GM10266 (cell line): ENCODE measurements around the gene ALPP.
A peak's percentile ranks its signal among the peaks of the same experiment; 100 is the strongest.
"Not testable (repeated sequence)": the region's sequence is repeated elsewhere in the genome, so short reads cannot be mapped to it uniquely, and the experiment has no call there.

ENCODE experiments used
- DNase-seq: peaks from one replicate; pipeline ENCODE4 v3.0.0; 2012; ENCODE audit errors: extremely low spot score
- TF ChIP-seq, protein P1 (sequence below): IDR thresholded peaks from 2 replicates; pipeline ENCODE4 v1.5.1; 2012; ENCODE audit warnings: mild to moderate bottlenecking, low read depth; ENCODE audit not compliant: control insufficient read depth, insufficient read depth; ENCODE audit errors: missing control alignments

ALPP gene

DNA sequence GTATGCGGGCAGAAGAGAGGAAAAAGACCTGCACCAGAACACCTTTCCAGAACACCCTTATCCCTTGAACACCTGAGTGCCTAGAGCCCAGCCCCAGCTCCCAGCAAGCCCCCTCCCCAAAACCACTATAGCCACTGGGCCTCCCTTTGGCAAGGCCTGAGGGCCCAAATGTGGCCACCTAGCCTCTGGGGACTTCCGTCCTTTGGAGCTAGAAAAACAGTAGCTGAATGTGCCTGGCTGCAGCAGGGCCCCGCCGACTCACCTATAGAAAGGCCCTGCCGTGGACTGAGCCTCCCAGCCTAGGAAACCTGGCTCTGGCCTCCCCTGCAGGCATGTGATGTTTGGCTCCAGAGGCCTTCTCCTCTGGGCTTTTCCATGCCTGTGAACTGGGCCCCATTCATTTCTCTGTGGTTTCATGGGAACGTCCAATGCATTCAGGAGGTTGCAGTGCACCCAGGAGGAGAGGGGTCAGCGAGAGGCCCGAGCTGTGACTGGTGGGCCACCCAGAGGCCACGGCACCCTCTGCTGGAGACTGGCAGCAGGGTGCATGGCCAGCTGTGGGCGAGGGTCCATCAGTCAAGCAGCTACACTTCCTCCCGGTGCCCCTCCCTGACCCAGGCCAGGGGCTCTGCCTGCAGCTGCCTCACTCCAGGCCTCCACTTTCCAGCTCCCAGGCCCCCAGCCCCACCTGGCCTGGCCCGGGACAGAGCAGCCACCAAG is 15.3 kb upstream of the ALPP start:
- not testable (repeated sequence) for DNase-seq
- TF ChIP-seq, protein P1, sequence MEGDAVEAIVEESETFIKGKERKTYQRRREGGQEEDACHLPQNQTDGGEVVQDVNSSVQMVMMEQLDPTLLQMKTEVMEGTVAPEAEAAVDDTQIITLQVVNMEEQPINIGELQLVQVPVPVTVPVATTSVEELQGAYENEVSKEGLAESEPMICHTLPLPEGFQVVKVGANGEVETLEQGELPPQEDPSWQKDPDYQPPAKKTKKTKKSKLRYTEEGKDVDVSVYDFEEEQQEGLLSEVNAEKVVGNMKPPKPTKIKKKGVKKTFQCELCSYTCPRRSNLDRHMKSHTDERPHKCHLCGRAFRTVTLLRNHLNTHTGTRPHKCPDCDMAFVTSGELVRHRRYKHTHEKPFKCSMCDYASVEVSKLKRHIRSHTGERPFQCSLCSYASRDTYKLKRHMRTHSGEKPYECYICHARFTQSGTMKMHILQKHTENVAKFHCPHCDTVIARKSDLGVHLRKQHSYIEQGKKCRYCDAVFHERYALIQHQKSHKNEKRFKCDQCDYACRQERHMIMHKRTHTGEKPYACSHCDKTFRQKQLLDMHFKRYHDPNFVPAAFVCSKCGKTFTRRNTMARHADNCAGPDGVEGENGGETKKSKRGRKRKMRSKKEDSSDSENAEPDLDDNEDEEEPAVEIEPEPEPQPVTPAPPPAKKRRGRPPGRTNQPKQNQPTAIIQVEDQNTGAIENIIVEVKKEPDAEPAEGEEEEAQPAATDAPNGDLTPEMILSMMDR, result peak; percentile 19

DNA sequence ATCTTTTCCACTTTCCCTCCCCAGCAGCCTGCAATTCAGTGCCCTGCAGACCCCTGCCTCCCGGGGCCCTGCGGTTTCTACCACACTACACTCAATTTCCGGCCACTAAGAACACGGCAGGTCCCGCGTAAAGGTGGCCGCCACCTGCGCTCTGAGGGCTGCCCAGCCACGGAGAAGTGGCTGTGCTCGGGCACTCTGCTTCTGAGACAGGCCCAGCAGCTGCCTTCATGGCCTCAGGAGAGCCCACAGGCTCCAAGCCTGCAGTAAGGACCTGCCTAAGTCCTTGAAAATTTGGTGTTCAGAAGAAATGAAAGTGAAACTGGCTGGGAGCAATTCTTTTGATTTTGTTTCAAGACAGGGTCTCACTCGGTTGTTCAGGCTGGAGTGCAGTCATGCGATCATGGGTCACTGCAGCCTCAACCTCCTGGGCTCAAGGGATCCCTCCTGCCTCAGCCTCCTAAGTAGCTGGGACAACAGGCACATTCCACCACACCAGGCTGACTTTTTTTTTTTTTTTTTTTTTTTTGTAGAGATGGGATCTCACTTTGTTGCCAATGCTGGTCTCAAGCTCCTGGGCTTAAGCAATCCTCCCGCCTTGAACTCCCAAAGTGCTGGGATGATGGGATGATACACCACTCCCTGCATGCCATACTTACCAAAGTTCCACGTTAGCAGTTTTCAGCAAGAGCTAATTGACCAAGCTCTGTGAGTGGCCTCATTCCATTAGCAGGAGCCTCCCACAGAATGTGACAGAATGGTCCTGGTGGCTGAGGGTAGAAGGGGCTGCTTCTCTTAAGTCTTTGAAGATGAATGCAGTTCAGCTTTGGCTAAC is 14.6 kb upstream of the ALPP start:
- peak; percentile 63 for DNase-seq
- TF ChIP-seq, protein P1, result no peak

DNA sequence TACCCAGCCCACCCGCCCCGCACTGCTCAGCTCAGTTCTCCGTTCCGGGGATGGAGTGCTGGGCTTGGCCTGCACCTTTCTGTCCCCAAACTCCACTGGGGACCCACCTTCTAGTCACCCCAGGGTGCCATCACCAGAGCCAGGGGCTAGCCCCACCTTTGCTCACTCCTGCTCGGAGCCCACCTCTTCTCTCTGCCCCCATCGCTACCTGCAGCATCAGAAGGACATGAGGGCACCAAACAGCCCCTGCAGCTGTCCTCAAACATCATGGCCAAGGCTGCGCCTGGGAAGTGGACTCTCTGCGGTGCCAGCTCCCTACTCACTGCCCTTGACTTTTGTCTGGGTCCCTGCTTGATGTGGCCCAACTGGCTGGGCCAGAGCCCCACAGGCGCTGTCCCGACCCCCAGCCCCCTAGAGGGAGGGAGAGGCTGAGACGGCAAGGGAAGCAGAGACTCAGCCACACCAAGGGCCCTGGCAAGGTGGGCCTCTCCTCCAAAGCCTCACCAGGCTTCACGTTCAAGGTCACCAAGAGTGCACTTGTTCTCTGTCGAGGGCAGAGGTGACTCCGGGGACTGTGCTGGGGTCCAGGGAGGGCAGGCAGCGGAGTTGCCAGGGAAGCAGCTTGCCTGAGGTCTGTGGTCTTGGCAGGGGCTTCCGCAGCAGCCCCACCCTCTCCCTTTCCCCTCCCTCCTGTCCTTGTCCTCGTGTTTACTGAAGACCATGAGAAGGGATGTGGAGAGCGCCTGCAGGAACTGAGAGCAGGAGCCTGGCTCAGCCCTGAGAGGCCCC is 13.6 kb upstream of the ALPP start:
- DNase-seq, result not testable (repeated sequence)

DNA sequence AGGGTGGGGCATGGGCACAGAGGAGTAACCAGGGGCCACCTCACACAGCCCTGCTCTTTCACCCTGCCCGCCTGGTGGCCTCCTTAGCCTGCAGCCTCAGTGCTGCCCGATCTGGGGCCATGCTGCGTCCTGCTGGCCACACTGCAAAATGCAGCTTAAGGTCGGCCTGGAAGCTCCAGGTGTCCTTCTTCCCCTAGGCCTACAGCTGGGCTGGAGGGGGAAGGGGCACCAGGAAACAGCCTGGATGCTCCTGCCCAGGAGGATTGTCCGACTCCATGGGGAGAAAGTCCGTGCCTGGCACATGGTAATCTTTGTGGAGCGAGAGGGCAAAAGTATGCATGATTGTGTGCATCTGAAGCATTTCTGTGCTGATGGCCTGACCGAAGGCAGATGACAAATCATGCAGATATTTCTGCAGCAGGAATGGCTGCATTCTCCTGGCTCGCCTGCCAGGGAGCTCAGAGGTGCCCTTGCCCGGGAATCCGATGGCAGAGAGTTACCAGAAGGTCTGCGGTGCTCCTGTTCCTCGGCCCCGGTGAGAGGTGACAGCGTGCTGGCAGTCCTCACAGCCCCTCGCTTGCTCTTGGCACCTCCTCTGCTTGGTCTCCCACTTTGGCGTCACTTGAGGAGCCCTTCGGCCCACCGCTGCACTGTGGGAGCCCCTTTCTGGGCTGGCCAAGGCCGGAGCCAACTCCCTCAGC is 12.8 kb upstream of the ALPP start:
- DNase-seq, result peak; percentile 65
- TF ChIP-seq, protein P1, result peak; percentile 37

DNA sequence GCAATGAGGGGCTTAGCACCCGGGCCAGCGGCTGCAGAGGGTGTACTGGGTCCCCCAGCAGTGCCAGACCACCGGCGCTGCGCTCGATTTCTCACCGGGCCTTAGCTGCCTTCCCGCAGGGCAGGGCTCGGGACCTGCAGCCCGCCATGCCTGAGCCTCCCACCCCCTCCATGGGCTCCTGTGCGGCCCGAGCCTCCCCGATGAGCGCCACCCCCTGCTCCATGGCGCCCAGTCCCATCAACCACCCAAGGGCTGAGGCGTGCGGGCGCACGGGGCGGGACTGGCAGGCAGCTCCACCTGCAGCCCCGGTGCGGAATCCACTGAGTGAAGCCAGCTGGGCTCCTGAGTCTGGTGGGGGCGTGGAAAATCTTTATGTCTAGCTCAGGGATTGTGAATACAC is 12.1 kb upstream of the ALPP start:
- DNase-seq, result not testable (repeated sequence)

DNA sequence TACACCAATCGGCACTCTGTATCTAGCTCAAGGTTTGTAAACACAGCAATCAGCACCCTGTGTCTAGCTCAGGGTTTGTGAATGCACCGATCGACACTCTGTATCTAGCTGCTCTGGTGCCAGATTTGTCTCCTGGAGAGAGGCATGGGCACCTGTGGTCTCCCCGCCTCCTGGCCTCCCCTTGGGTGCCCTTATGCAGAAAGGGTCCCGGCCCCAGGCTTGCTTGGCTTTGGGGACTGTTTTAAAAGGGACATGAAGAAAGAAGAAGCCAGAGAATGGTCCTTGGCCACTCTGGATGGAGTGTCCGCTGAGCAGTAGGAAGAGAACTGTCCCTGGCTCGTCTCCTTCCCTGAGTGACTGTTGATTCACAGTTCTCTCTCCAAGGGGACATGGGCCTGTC is 11.5 kb upstream of the ALPP start:
- TF ChIP-seq, protein P1, result no peak
- DNase-seq, result no peak

DNA sequence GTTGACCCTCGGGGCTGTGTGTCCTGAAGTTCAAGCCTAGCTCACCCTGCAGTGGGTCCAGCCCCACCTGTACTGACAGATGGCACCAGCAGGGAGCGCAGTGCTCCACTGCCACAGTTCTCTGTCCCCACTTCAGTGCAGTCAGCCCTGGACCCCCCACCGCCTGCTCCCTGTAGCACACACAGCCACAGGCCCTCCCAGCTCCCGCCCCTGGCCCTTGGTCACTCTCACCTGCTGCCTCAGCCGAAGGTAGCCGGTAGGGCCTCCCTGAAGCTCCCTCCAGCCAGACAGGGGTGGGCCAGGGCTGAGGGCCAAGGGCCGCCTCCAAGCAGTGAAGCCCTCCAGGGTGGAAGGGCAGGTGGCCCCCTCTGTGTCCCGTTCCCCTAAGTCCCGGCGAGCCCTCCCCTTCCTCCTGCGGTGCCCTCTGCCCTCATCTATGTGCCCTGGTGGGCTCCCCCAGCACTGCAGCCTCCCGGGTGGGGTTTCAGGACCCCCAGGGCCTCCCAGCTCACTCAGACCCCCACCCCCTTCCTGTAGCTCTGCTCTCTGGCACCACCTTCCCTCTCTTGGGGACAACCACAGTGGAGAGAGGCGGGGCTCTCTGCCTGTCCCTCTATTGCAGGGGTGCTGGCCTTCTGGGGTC is 10.8 kb upstream of the ALPP start:
- TF ChIP-seq, protein P1, result peak; percentile 20
- no peak for DNase-seq
